PC-9 (cell line): Measurements from ENCODE around the gene NR3C1. TPM values are rescaled to one million over a fixed set of nuclear protein-coding genes. Genes with fewer than 3 reads are reported as not detected.

Experiments used
- BruUV-seq: library from RNA; stranded (reverse); fragments of 400-500 nt; replicated peaks from 2 replicates; lab custom pipeline; 2021; lab: Mats Ljungman, UMichigan
- CTCF ChIA-PET: fragments of 300-600 bp; sonication (Branson Sonifier 250); formaldehyde crosslinking; loops from one replicate; lab custom pipeline; 2022; ENCODE audit warnings: antibody characterized with exemption; lab: Charles Lee
- POLR2A ChIA-PET: fragments of 300-600 bp; sonication (Branson Sonifier 250); formaldehyde crosslinking; loops from one replicate; lab custom pipeline; 2022; ENCODE audit warnings: antibody characterized with exemption; ENCODE audit not compliant: unreplicated experiment; lab: Charles Lee
- DNase-seq, 2 experiments: peaks; one replicate each; pipeline versions ENCODE4 v3.0.0 to v3.0.0-alpha.2; 2015 to 2022; ENCODE audit warnings: mixed read lengths in 1 of 2
- H2AFZ ChIP-seq: fragments of 200-600 bp; sonication (generic); 2 replicates; pipeline ENCODE4 v1.8.1; 2017; ENCODE audit warnings: antibody characterized with exemption
- H3F3A ChIP-seq: fragments of 200-600 bp; sonication (generic); 2 replicates; pipeline ENCODE4 v1.8.1; 2017; ENCODE audit warnings: antibody characterized with exemption, mild to moderate bottlenecking, low read depth; ENCODE audit not compliant: insufficient read depth
- H3K27ac ChIP-seq: fragments of 200-600 bp; sonication (generic); 2 replicates; pipeline ENCODE4 v1.6.1; 2016; ENCODE audit warnings: mixed run types
- H3K27me3 ChIP-seq: fragments of 200-600 bp; sonication (generic); 2 replicates; pipeline ENCODE4 v1.6.1; 2016; ENCODE audit warnings: low read depth, mixed run types; ENCODE audit not compliant: insufficient read depth
- H3K36me3 ChIP-seq: fragments of 200-600 bp; sonication (generic); 2 replicates; pipeline ENCODE4 v1.6.1; 2016; ENCODE audit warnings: low read depth, mixed run types
- H3K4me1 ChIP-seq: fragments of 200-600 bp; sonication (generic); replicated peaks from 2 replicates; pipeline ENCODE4 v1.6.1; 2016; ENCODE audit warnings: mixed run types; ENCODE audit not compliant: insufficient read depth
- H3K4me2 ChIP-seq: fragments of 200-600 bp; sonication (generic); 2 replicates; pipeline ENCODE4 v1.6.1; 2017; ENCODE audit warnings: mixed run types
- H3K4me3 ChIP-seq: fragments of 200-600 bp; sonication (generic); 2 replicates; pipeline ENCODE4 v1.6.1; 2016; ENCODE audit warnings: mixed run types
- H3K79me2 ChIP-seq: fragments of 200-600 bp; sonication (generic); 2 replicates; pipeline ENCODE4 v1.6.1; 2017; ENCODE audit warnings: low read depth, mixed run types
- H3K9me2 ChIP-seq: fragments of 200-600 bp; sonication (generic); 2 replicates; pipeline ENCODE4 v1.8.1; 2017; ENCODE audit warnings: mild to moderate bottlenecking; ENCODE audit not compliant: insufficient read depth
- H3K9me3 ChIP-seq: fragments of 200-600 bp; sonication (generic); 2 replicates; pipeline ENCODE4 v1.8.1; 2016; ENCODE audit warnings: low read depth; ENCODE audit not compliant: insufficient read depth
- H4K20me1 ChIP-seq: fragments of 200-600 bp; sonication (generic); 2 replicates; pipeline ENCODE4 v1.8.1; 2017; ENCODE audit not compliant: insufficient read depth
- EZH2 ChIP-seq: fragments of 200-600 bp; sonication (generic); IDR thresholded peaks from 2 replicates; pipeline ENCODE4 v1.8.0; 2017; ENCODE audit warnings: antibody characterized with exemption, low read depth
- intact Hi-C: fragments of 100-400 bp; cut with micrococcal nuclease; formaldehyde crosslinking; loops from one replicate; pipeline ENCODE4 v1.10.0; 2022; ENCODE audit not compliant: unreplicated experiment
- total RNA-seq: library from RNA; stranded (reverse); gene quantifications from 2 replicates; pipeline ENCODE4 v1.2.3, GENCODE V29; 2021
- TF ChIP-seq, protein P1 (sequence below): fragments of 200-600 bp; sonication (generic); conservative IDR thresholded peaks from 2 replicates; pipeline ENCODE4 v1.6.1; 2017; ENCODE audit warnings: mixed run types, antibody characterized with exemption, mild to moderate bottlenecking, moderate library complexity

The NR3C1 gene
- total RNA-seq, 1 experiment from 2014 or later: 52.8 TPM

GRCh38 chr5:143427122-143427735 is 23.7 kb upstream of the NR3C1 start:
- TF ChIP-seq EZH2: no peak
- TF ChIP-seq, protein P1, sequence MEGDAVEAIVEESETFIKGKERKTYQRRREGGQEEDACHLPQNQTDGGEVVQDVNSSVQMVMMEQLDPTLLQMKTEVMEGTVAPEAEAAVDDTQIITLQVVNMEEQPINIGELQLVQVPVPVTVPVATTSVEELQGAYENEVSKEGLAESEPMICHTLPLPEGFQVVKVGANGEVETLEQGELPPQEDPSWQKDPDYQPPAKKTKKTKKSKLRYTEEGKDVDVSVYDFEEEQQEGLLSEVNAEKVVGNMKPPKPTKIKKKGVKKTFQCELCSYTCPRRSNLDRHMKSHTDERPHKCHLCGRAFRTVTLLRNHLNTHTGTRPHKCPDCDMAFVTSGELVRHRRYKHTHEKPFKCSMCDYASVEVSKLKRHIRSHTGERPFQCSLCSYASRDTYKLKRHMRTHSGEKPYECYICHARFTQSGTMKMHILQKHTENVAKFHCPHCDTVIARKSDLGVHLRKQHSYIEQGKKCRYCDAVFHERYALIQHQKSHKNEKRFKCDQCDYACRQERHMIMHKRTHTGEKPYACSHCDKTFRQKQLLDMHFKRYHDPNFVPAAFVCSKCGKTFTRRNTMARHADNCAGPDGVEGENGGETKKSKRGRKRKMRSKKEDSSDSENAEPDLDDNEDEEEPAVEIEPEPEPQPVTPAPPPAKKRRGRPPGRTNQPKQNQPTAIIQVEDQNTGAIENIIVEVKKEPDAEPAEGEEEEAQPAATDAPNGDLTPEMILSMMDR: no peak
- no peaks in the 10 kb centered on the region for H3K36me3 ChIP-seq
- intact Hi-C loops: no loop called here
- H3K27ac ChIP-seq: no peak overlapping the region
- no peak for DNase-seq
- H2AFZ ChIP-seq: no peak overlapping the region
- BruUV-seq: no TSS peak
- no peaks in the 10 kb centered on the region for H3K79me2 ChIP-seq
- H3K27me3 ChIP-seq: no peaks in the 10 kb centered on the region
- H3K4me2 ChIP-seq: no peak overlapping the region
- no peak overlapping the region for H3K4me3 ChIP-seq
- no peaks in the 10 kb centered on the region for H3K9me3 ChIP-seq
- H4K20me1 ChIP-seq: no peaks in the 10 kb centered on the region
- ChIA-PET POLR2A (no interaction called here), CTCF (no interaction called here)
- no peaks in the 10 kb centered on the region for H3F3A ChIP-seq
- no peaks in the 10 kb centered on the region for H3K9me2 ChIP-seq
- no peaks in the 10 kb centered on the region for H3K4me1 ChIP-seq

DNA sequence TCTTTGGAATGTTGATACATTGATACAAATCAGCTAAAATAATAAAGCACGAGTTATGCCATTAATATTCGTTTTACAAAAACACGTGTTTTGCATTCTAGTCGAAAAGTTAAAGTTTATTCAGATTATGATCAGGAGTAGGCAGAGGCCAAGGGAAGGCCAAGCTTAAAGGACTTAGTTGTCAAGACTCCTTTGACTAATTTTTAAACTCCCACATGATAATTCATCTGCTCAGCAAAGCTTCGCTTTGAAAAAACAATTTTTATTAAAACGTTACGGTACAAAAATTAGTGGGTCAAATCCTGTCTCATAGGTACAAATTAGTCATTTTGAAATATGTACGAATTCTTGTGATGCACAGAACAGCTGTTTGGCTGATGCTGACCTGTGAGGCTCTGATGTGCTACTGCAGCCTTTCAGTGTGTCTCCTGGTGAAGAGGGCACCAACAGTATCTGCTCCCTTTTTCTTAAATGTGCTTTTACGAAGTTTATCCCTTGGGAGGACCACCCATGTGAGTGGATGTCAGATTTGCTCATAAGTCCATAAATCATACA is 23.0 kb upstream of the NR3C1 start:
- Histone ChIP-seq H3F3A (no peaks in the 10 kb centered on the region), H3K27me3 (no peaks in the 10 kb centered on the region), H3K4me2 (no peak overlapping the region), H2AFZ (no peak overlapping the region), H3K36me3 (no peaks in the 10 kb centered on the region), H3K9me2 (no peaks in the 10 kb centered on the region), H3K4me1 (no peaks in the 10 kb centered on the region), H3K4me3 (no peak overlapping the region), H3K9me3 (no peaks in the 10 kb centered on the region), H3K79me2 (no peaks in the 10 kb centered on the region), H4K20me1 (no peaks in the 10 kb centered on the region), H3K27ac (no peak overlapping the region)
- intact Hi-C loops: no loop called here
- no peak for TF ChIP-seq EZH2
- TF ChIP-seq, protein P1: no peak
- no TSS peak for BruUV-seq
- ChIA-PET POLR2A (no interaction called here), CTCF (no interaction called here)
- DNase-seq: no peak

- H3K4me2 ChIP-seq: no peak overlapping the region
- no peak overlapping the region for H2AFZ ChIP-seq
- H3K9me3 ChIP-seq: no peaks in the 10 kb centered on the region
- ChIA-PET CTCF (no interaction called here), POLR2A (no interaction called here)
- TF ChIP-seq, protein P1: no peak
- no peak overlapping the region for H3K27ac ChIP-seq
- no peaks in the 10 kb centered on the region for H3K79me2 ChIP-seq
- DNase-seq: no peak
- no peaks in the 10 kb centered on the region for H3K27me3 ChIP-seq
- no peaks in the 10 kb centered on the region for H3K9me2 ChIP-seq
- H3K4me3 ChIP-seq: no peak overlapping the region
- H3F3A ChIP-seq: no peaks in the 10 kb centered on the region
- intact Hi-C loops: no loop called here
- H4K20me1 ChIP-seq: no peaks in the 10 kb centered on the region
- H3K4me1 ChIP-seq: no peaks in the 10 kb centered on the region
- no TSS peak for BruUV-seq
- no peaks in the 10 kb centered on the region for H3K36me3 ChIP-seq
Observed at GRCh38 chr5:143425835-143426234, 22.3 kb upstream of the NR3C1 start.
